ENCODE data around the gene SCTR. TPM values are rescaled to one million over a fixed set of nuclear protein-coding genes. Genes with fewer than 3 reads are reported as not detected.

SCTR gene
- total and polyA plus RNA-seq, 2 of the 8 experiments (the other 6 are each of a cell fraction or from before 2014, with no cell fraction given): 0.15 TPM; not detected in 1

GRCh38 chr2:119414894-119415293, 109.4 kb downstream of the SCTR start (continued):
- TF ChIP-seq ATF3 (IDR thresholded peaks at IDR 0.05; ENCODE audit: insufficient read depth, low read depth, low read length) (no peak), CTBP2 (IDR thresholded peaks at IDR 0.05; ENCODE audit: borderline replicate concordance, insufficient read depth, insufficient read length, low read length) (no peak)

Measured in H1 (cell line).